ENCODE results near the gene CYLD.

DNA sequence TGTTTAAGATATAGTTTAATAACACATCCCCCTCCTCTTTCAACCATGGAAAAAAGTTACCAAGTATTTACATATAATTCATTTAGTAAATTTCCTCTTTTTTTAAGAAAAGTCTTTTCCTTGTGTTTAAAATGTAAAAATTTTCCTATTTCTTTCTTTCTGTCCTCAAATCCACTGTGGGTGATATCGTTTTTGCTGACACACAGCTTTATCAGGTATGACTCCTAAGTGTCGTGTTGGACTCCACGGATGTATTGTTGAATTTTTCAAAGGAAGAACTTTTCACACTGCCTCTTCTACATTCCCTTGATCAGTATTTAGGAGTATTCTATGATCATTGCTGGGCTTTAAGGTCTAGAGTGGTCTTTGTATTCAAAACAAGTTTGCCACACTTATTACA is 33.1 kb downstream of the CYLD start:
- TF ChIP-seq POLR2A (IDR thresholded peaks at IDR 0.05) = no peak
- no peak for TF ChIP-seq CTCF (IDR thresholded peaks at IDR 0.05)
